CD4-positive, alpha-beta T cell treated with Interleukin-21 for 1 hour (primary cell): ENCODE results near the gene NRXN2.

Experiments used
- DNase-seq: peaks from one replicate; pipeline ENCODE4 v3.0.0-alpha.2; 2020

NRXN2 gene

GRCh38 chr11:64583296-64584262 is 139.4 kb downstream of the NRXN2 start:
- no peak for DNase-seq

DNA sequence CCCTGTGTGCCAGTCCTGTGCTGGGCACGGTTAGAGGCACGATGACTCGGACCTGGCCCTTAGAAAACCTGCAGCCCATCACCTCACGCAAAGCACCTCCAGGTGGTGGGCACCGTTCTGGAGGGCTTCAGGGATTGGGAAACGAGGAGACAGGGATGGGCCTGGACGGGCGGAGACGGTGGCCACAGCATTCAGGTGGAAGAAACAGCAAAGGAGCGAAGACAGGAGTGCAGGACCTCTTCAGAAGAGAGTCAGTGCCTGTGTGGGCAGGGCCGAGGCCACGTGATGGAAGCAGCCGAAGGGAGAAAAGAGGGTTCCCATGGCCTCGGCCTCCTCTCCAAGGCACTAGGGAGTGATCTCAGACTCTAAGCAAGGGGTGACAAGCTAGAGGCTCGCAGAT is 140.1 kb downstream of the NRXN2 start:
- DNase-seq = no peak

DNA sequence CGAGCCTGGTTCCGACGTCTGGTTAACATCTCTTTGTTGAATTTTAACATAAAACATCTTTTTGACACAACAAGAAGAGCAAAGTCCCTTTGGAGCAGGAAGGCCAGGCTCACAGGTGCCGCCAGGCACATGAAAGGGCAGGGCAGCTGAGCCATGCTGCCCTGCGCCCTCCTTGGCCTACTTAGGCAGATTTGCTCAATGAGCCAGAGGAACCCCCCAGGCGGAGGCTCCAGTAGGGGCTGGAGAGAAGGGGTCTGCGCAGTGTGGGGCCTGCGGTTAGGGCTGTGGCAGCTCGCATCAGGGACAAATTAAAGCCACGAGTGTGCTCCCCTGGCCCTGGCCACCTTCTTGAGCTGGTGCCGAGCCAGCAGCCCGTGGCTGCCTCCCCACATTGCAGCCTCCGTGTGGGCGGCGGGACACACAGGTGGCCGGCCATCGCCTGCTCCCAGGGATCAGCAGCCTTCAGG is 141.9 kb downstream of the NRXN2 start:
- no peak for DNase-seq

DNA sequence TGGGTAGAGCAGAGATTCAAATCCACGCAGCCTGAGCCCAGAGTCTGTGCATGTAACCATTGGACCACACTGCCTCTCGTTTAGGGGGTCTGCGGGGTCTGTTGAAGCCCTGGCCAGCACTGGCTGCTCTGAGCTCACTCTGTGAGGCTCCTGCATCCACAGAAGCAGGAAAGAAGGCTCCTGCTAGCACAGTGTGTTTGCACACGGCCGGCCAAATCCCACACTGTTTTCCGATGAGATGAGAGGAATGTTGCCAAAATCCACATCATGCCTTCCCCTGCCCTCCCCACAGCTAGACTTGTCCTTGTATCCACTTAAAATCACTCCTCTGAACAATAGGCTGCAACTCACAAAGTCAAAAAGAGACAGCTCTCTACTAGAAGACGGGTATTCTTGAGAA is 142.6 kb downstream of the NRXN2 start:
- no peak for DNase-seq

- no peak for DNase-seq
Observed at GRCh38 chr11:64577202-64577601, 145.8 kb downstream of the NRXN2 start.

DNA sequence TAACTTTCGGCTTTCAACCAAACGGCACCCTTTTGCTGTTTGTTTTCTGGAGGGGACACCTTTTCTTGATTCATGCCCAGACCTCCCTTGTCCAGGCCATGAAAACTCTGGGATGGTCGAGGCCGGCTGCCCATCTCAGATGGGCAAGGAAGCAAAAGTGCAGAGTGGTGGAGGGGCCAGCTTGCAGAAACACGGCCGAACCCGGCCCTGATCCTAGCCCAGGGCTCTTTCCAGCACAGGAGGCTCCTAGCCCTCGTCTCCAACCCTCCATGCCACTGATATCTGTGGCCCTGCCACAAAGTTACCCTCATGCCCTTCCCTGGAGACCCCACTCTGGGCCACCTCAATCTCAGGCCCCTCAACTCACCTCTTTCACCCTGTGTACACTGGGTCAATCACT is 150.9 kb downstream of the NRXN2 start:
- no peak for DNase-seq

DNA sequence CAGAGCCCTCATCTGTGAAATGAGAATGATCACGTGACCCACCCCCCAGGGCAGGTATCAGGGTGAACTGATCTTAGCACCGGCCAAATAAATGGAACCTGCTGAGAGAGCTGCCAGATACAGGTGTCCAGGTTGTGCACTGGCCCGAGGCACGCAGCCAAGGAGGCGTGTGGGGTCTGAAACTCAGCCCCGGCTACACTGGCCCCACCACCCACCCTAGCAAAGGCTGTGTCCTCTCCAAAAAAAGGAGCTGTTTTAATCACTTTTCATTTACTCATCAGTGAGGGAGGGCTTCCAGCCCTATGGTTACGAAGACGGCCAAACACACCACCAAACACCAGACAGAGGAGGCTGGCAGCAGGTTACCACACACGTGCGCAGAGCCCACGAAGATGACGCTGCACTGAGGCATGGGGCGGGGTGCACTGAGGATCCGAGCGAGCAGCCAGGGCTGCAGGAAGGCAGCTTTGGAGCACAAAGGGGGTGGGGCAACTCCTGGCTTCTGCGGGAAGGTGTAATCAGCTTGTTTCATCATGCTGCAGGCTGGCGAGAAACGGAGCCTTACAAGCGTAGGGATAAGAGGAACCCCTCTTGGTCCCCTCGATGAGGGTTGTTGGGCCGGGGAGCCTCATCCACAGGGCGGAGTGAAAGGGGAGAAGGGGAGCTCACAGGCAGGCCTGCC is 151.4 kb downstream of the NRXN2 start:
- no peak for DNase-seq

GRCh38 chr11:64571050-64571409 is 152.0 kb downstream of the NRXN2 start:
- no peak for DNase-seq

GRCh38 chr11:64570341-64570740 is 152.7 kb downstream of the NRXN2 start:
- DNase-seq = no peak

DNA sequence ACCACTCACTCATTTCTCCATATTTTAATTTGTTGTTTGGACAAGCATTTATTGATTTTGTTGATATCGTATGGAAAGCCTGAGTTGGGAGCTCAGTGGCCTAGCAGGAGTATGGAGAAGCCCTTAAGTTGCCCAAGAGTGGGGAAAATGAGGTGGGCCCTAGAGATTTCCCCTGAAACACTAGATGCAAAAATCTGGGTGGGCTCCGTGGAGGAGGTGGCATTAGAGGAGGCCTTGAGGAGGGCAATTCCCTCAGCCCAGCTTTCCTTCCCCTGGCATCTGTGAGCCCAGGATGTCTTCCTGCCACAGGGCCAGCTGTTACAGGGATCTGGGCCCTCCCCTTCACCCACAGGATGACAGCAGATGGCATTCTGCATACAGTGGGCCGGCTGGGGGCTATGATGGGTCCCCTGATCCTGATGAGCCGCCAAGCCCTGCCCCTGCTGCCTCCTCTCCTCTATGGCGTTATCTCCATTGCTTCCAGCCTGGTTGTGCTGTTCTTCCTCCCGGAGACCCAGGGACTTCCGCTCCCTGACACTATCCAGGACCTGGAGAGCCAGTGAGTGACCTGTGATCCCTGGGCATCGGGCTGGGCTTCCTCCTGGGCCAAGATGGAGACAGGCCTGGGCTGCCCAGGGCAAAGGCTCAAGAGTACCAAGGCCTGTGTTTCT is 153.6 kb downstream of the NRXN2 start:
- DNase-seq = no peak

- DNase-seq = no peak
Observed at GRCh38 chr11:64568584-64569140, 154.3 kb downstream of the NRXN2 start.

DNA sequence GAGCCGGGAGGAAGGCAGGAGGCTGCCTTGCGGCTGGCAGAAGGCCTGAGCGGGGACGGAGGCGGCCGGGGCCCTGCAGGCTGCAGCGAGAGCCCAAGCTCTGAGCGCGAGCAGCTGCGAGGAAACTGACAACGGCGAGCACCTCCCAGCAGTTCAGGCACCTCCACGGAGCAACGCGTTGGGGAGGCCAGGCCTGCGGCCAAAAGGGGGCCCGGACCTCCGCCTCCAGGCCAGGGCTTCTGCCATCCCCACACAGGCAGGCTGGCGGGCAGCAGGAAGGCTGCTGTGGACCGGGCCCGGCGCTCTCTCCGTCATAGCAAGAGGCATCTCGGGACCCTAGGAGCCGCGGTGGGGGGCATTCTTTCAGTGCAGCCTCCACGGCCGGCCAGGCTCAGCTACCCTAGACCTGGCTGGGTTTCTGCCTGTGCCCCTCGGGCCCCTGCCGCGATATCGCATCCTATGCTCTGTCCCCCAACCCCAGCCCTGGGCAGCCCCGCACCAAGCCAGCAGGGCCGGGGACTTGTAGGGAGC is 154.9 kb downstream of the NRXN2 start:
- DNase-seq = no peak

DNA sequence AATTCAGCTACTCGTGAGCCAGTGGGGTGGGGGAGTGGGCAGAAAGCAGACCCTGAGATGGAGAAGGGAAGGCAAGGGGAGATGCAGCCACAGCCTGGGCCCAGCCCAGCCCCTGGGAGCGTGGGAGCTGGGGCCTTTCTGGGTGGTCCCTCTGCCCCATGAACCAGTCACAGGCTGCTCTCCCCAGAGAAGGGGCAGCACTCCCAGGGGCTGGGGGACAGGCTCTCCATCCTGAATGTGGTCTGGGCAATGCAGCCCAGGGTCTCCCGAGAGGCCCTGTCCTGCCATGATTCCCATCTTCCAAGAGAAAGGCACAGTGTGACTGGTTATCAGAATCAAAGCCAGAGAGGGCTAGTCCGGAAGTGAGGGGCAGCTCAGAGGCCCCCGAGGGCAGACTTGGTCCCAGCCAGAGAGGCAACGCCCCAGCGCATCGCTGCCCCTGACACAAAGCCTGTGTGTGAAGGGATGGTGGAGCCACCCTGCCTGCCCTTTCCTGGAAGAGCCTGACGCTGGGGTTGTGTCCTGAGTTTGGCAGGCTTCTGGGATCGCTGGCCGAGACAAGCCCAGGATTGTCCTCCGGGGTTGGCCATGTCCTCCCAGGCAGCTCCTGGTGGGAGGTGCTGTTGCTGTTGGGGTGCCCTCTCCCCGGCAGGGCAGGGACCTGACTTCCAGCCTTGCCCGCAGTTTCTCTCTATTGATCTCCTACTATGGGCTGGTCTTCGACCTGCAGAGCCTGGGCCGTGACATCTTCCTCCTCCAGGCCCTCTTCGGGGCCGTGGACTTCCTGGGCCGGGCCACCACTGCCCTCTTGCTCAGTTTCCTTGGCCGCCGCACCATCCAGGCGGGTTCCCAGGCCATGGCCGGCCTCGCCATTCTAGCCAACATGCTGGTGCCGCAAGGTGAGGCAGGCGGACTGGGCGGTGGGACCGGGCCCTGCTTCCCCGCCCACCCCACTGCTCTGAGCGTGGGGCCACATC is 155.8 kb downstream of the NRXN2 start:
- no peak for DNase-seq

GRCh38 chr11:64566042-64566914 is 156.7 kb downstream of the NRXN2 start:
- DNase-seq = peak; percentile 24

DNA sequence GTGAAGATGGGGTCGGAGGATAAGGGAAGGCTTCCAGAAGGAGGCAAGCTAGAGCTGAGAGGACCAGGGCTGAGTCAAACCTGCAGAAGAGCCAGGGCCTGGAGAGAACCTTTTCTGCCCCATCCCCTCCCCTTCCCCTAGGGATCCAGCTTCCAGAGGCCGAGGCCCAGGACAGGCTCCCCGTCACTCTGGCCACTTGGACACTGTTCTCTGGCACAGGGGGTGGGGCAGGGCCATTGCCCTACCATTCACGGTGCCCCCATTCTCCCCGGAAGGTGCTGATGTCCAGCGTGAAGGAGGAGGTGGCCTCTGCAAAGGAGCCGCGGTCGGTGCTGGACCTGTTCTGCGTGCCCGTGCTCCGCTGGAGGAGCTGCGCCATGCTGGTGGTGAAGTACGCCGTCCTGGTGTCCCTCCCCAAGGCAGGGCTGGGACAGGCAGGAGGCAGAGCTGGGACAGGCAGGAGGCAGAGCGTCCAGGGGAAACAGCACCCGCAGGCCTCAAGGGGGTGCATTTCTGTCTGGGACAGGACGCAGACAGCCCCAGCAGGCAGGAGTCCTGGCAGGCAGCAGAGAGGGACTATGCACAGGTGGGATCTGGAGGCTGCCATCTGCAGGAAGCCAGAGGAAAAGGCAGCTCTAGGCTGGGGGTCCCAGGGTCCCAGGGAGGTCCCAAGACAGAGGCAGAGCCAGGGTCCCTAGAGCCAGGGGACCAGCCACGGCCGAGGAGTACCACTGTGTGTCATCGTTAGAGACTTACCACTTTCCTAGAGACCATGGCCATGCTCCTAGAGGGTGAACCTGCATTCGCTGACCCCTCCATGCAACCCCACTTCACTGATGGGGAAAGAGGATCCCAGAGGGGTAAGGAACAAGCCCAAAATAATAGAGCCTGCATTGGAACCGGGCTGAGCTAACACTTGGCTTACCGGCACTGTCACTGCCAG is 157.8 kb downstream of the NRXN2 start:
- DNase-seq = no peak

DNA sequence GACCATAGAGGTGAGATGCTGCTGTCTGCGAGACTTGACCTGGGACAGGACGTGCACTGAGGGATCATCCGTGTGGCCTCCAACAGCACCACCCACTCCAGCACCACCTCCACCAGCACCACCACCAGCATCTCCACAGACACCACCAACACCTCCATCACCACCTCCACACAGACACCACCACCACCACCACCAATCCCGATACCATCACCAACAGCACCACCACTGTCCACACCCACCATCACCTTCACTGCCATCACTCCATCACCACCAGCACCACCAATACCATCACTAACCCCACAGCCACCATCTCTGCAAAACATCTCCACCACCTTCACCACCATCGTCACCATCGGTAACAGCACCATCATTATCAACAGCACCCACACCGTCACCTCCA is 158.6 kb downstream of the NRXN2 start:
- no peak for DNase-seq

DNA sequence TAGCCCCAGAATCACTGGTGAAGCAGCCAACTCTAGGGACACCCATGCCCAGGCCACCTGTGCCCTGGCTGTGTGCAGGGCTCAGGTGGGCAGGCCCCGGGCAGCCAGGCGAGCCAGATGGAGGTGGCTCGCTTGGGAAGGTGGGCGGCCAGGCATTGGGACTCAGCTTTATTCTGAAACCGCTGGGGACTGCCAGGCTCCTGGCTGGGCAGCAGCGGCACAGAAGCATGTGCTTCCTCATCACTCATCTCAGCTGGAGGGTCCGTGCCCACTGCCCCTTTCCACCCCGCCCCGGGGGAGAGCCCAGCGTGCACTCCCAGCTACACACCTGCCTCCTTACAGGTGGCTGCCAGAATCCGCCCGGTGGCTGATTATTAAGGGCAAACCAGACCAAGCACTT is 159.0 kb downstream of the NRXN2 start:
- no peak for DNase-seq

DNA sequence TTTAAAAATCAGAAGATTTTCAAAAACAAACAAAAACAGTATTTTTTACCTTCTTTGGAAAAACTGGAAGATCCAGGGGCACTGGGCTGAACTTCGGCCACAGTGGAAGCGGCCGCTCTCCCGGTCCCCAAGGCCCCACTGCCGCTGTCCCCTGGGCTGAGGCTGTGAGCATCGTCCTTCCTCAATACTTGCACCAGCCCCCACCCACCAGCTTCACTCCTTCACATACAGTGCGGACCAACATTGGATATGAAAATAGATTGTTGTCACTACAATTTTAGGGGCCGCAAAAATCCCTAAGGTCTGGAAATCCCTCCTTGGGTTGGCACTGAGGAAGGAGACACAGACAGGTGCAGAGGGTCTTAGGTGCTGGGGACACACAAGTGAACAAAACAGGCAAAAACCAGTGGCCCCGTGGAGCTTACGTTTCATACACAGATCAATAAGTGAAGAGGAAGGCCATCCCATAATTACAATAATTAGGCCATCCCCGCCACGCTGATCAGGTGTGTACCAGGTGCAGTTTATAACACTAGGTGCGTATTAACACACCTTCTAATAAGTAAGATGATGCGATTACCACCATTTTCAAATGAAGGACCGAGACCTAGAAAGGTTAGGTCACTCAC is 160.2 kb downstream of the NRXN2 start:
- DNase-seq = no peak
